ENCODE results near the gene NEU2.
"Not testable (repeated sequence)": the region's sequence is repeated elsewhere in the genome, so short reads cannot be mapped to it uniquely, and the experiment has no call there.

DNA sequence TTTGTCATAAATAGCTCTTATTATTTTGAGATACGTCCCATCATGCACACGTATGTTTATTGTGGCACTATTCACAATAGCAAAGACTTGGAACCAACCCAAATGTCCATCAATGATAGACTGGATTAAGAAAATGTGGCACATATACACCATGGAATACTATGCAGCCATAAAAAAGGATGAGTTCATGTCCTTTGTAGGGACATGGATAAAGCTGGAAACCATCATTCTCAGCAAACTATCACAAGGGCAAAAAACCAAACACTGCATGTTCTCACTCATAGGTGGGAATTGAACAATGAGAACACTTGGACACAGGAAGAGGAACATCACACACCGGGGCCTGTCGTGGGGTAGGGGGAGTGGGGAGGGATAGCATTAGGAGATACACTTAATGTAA lies 12.9 kb upstream of the NEU2 start:
- TF ChIP-seq, protein P1, sequence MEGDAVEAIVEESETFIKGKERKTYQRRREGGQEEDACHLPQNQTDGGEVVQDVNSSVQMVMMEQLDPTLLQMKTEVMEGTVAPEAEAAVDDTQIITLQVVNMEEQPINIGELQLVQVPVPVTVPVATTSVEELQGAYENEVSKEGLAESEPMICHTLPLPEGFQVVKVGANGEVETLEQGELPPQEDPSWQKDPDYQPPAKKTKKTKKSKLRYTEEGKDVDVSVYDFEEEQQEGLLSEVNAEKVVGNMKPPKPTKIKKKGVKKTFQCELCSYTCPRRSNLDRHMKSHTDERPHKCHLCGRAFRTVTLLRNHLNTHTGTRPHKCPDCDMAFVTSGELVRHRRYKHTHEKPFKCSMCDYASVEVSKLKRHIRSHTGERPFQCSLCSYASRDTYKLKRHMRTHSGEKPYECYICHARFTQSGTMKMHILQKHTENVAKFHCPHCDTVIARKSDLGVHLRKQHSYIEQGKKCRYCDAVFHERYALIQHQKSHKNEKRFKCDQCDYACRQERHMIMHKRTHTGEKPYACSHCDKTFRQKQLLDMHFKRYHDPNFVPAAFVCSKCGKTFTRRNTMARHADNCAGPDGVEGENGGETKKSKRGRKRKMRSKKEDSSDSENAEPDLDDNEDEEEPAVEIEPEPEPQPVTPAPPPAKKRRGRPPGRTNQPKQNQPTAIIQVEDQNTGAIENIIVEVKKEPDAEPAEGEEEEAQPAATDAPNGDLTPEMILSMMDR (IDR thresholded peaks at IDR 0.05): not testable (repeated sequence)
- TF ChIP-seq POLR2A (IDR thresholded peaks at IDR 0.05): not testable (repeated sequence)
